ENCODE results near the gene PITPNM3.
"Not testable (repeated sequence)": the region's sequence is repeated elsewhere in the genome, so short reads cannot be mapped to it uniquely, and the experiment has no call there.

The PITPNM3 gene

GRCh38 chr17:6556121-6557039 is at the start of gene PITPNM3:
TSS of gene PITPNM3 (minus strand) at chr17:6556555. CDS start at chr17:6556406, 149 bp downstream.
- Mint-ChIP-seq H3K27me3 (ENCODE audit: low read depth) (peaks cover 66% of the 10 kb centered on the region), H3K4me3 (peak within 1 kb of the TSS; percentile 10), H3K4me1 (ENCODE audit: low read depth) (peaks cover 2% of the 10 kb centered on the region), H3K9me3 (no peaks in the 10 kb centered on the region), H3K27ac (no peak within 1 kb of the TSS), H3K36me3 (ENCODE audit: low read depth) (no peaks in the 10 kb centered on the region)

- Mint-ChIP-seq H3K4me3 (no peak overlapping the region), H3K27me3 (ENCODE audit: low read depth) (no peaks in the 10 kb centered on the region), H3K27ac (no peak overlapping the region), H3K9me3 (no peaks in the 10 kb centered on the region), H3K36me3 (ENCODE audit: low read depth) (peaks cover 22% of the 10 kb centered on the region), H3K4me1 (ENCODE audit: low read depth) (no peaks in the 10 kb centered on the region)
Measured at GRCh38 chr17:6605142-6605541, 48.8 kb upstream of the PITPNM3 start.

GRCh38 chr17:6603744-6604325 is 47.5 kb upstream of the PITPNM3 start:
- H3K27ac Mint-ChIP-seq: no peak overlapping the region
- no peak overlapping the region for H3K4me3 Mint-ChIP-seq
- H3K27me3 Mint-ChIP-seq (ENCODE audit: low read depth): no peaks in the 10 kb centered on the region
- no peaks in the 10 kb centered on the region for H3K9me3 Mint-ChIP-seq
- peaks cover 24% of the 10 kb centered on the region for H3K36me3 Mint-ChIP-seq (ENCODE audit: low read depth)
- H3K4me1 Mint-ChIP-seq (ENCODE audit: low read depth): no peaks in the 10 kb centered on the region

- no peaks in the 10 kb centered on the region for H3K4me1 Mint-ChIP-seq (ENCODE audit: low read depth)
- no peak overlapping the region for H3K27ac Mint-ChIP-seq
- H3K9me3 Mint-ChIP-seq: no peaks in the 10 kb centered on the region
- no peaks in the 10 kb centered on the region for H3K27me3 Mint-ChIP-seq (ENCODE audit: low read depth)
- H3K36me3 Mint-ChIP-seq (ENCODE audit: low read depth): peaks cover 26% of the 10 kb centered on the region
- H3K4me3 Mint-ChIP-seq: no peak overlapping the region
Measured at GRCh38 chr17:6602141-6602540, 45.8 kb upstream of the PITPNM3 start.

- H3K4me1 Mint-ChIP-seq (ENCODE audit: low read depth): no peaks in the 10 kb centered on the region
- no peak overlapping the region for H3K4me3 Mint-ChIP-seq
- H3K27ac Mint-ChIP-seq: no peak overlapping the region
- no peaks in the 10 kb centered on the region for H3K27me3 Mint-ChIP-seq (ENCODE audit: low read depth)
- H3K36me3 Mint-ChIP-seq (ENCODE audit: low read depth): peaks cover 25% of the 10 kb centered on the region
- H3K9me3 Mint-ChIP-seq: no peaks in the 10 kb centered on the region
Measured at GRCh38 chr17:6599364-6599763, 43.0 kb upstream of the PITPNM3 start.

GRCh38 chr17:6597727-6598126 is 41.4 kb upstream of the PITPNM3 start:
- H3K27ac Mint-ChIP-seq: no peak overlapping the region
- H3K4me3 Mint-ChIP-seq: no peak overlapping the region
- no peaks in the 10 kb centered on the region for H3K4me1 Mint-ChIP-seq (ENCODE audit: low read depth)
- H3K9me3 Mint-ChIP-seq: no peaks in the 10 kb centered on the region
- no peaks in the 10 kb centered on the region for H3K27me3 Mint-ChIP-seq (ENCODE audit: low read depth)
- H3K36me3 Mint-ChIP-seq (ENCODE audit: low read depth): peaks cover 29% of the 10 kb centered on the region

GRCh38 chr17:6596941-6597340 is 40.6 kb upstream of the PITPNM3 start:
- Mint-ChIP-seq H3K27me3 (ENCODE audit: low read depth) (no peaks in the 10 kb centered on the region), H3K9me3 (no peaks in the 10 kb centered on the region), H3K4me3 (no peak overlapping the region), H3K27ac (no peak overlapping the region), H3K36me3 (ENCODE audit: low read depth) (peaks cover 33% of the 10 kb centered on the region), H3K4me1 (ENCODE audit: low read depth) (no peaks in the 10 kb centered on the region)

- Mint-ChIP-seq H3K4me3 (no peak overlapping the region), H3K4me1 (ENCODE audit: low read depth) (no peaks in the 10 kb centered on the region), H3K27me3 (ENCODE audit: low read depth) (no peaks in the 10 kb centered on the region), H3K27ac (no peak overlapping the region), H3K36me3 (ENCODE audit: low read depth) (peaks cover 34% of the 10 kb centered on the region), H3K9me3 (no peaks in the 10 kb centered on the region)
Measured at GRCh38 chr17:6596511-6596910, 40.2 kb upstream of the PITPNM3 start.

GRCh38 chr17:6596081-6596480 is 39.7 kb upstream of the PITPNM3 start:
- H3K36me3 Mint-ChIP-seq (ENCODE audit: low read depth): peaks cover 34% of the 10 kb centered on the region

GRCh38 chr17:6593371-6593770 is 37.0 kb upstream of the PITPNM3 start:
- not testable (repeated sequence) for H3K27ac Mint-ChIP-seq; H3K9me3 Mint-ChIP-seq; H3K27me3 Mint-ChIP-seq (ENCODE audit: low read depth); H3K4me1 Mint-ChIP-seq (ENCODE audit: low read depth); H3K4me3 Mint-ChIP-seq
- peaks cover 39% of the 10 kb centered on the region for H3K36me3 Mint-ChIP-seq (ENCODE audit: low read depth)

More at GRCh38 chr17:6596081-6596480, 39.7 kb upstream of the PITPNM3 start:
- Mint-ChIP-seq H3K4me3 (no peak overlapping the region), H3K9me3 (no peaks in the 10 kb centered on the region), H3K27me3 (ENCODE audit: low read depth) (no peaks in the 10 kb centered on the region), H3K27ac (no peak overlapping the region), H3K4me1 (ENCODE audit: low read depth) (no peaks in the 10 kb centered on the region)

GRCh38 chr17:6592173-6592572 is 35.8 kb upstream of the PITPNM3 start:
- H3K36me3 Mint-ChIP-seq (ENCODE audit: low read depth): peaks cover 44% of the 10 kb centered on the region
- no peaks in the 10 kb centered on the region for H3K9me3 Mint-ChIP-seq
- no peak overlapping the region for H3K4me3 Mint-ChIP-seq
- H3K27ac Mint-ChIP-seq: no peak overlapping the region
- no peaks in the 10 kb centered on the region for H3K27me3 Mint-ChIP-seq (ENCODE audit: low read depth)
- no peaks in the 10 kb centered on the region for H3K4me1 Mint-ChIP-seq (ENCODE audit: low read depth)

GRCh38 chr17:6591599-6592158 is 35.3 kb upstream of the PITPNM3 start:
- Mint-ChIP-seq H3K36me3 (ENCODE audit: low read depth) (peaks cover 44% of the 10 kb centered on the region), H3K27me3 (ENCODE audit: low read depth) (no peaks in the 10 kb centered on the region), H3K4me3 (no peak overlapping the region), H3K27ac (no peak overlapping the region), H3K9me3 (no peaks in the 10 kb centered on the region), H3K4me1 (ENCODE audit: low read depth) (no peaks in the 10 kb centered on the region)

- Mint-ChIP-seq H3K4me1 (ENCODE audit: low read depth) (no peaks in the 10 kb centered on the region), H3K27ac (no peak overlapping the region), H3K4me3 (no peak overlapping the region), H3K36me3 (ENCODE audit: low read depth) (peaks cover 56% of the 10 kb centered on the region), H3K27me3 (ENCODE audit: low read depth) (no peaks in the 10 kb centered on the region), H3K9me3 (peaks cover 5% of the 10 kb centered on the region)
Measured at GRCh38 chr17:6589266-6589946, 33.1 kb upstream of the PITPNM3 start.

GRCh38 chr17:6588165-6588564 is 31.8 kb upstream of the PITPNM3 start:
- Mint-ChIP-seq H3K27ac (no peak overlapping the region), H3K4me3 (no peak overlapping the region), H3K4me1 (ENCODE audit: low read depth) (no peaks in the 10 kb centered on the region), H3K9me3 (peaks cover 8% of the 10 kb centered on the region), H3K36me3 (ENCODE audit: low read depth) (peaks cover 62% of the 10 kb centered on the region), H3K27me3 (ENCODE audit: low read depth) (no peaks in the 10 kb centered on the region)

Data from T-helper 1 cell treated with Interleukin-12 subunit alpha and Interleukin-12 subunit beta and Interleukin-4 antibody, amounts not matched to agents 30 μg/mL and 1 μg/mL, for 36 hours (primary cell).